Sciatic nerve (tissue), 2 donors: ENCODE measurements around the gene SYNE2. TPM values are rescaled to one million over a fixed set of nuclear protein-coding genes. Genes with fewer than 3 reads are reported as not detected.
"Not testable (repeated sequence)": the region's sequence is repeated elsewhere in the genome, so short reads cannot be mapped to it uniquely, and the experiment has no call there.

ENCODE experiments used
- ATAC-seq: fragments of 200-7000 bp; cut with Tn5 transposase; one replicate; pipeline ENCODE4 v1.9.1; 2020; ENCODE audit warnings: mild to moderate bottlenecking, moderate library complexity
- DNase-seq: peaks from one replicate; pipeline ENCODE4 v3.0.0-alpha.2; 2020; ENCODE audit warnings: low spot score
- intact Hi-C: fragments of 100-400 bp; cut with DNase I; formaldehyde crosslinking; loops from one replicate; pipeline ENCODE4 v1.14.2; 2022
- total RNA-seq: library from RNA; stranded (reverse); fragmentation: NEBNext Ultra II Directional; extraction: Animal tissue kit (Norgen Biotek cat#: 25700); gene quantifications from one replicate; pipeline ENCODE4 v1.2.1, GENCODE V29; 2021
- donor health status: DM: no; HTN: no; CAD: no.
- donor health status: DM: no; HTN: no; CAD: no.

Gene SYNE2
- total RNA-seq, 1 donor from 2014 or later, result 172 TPM

DNA sequence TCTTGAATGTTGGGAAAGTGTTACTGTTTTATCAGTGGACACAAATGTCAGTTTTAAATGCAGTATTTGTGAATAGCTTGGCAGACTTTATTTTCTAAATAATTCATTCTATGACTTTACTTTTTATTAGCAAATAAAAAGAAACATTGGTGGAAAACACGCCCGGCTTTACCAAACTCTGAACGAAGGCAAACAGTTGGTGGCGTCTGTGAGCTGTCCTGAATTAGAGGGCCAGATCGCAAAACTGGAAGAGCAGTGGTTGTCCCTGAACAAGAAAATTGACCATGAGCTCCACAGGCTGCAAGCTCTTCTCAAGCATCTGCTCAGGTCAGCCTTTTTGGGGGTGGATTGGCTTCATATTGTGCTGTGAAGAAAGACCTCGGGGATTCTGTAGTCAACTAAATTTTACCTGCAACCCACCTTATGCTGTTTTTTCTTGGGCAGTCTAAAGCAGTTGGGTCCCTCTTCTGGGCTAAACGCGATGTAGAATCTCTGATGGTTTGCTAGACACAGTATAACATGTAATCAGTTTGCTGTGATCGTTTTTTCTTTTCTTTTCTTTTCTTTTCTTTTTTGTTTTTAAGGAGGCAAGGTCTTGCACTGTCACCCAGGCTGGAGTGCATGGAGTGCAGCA, 285.0 kb downstream of the SYNE2 start:
- intact Hi-C loops, result loop anchor here (5.0 kb wide), 1 partner anchor 35 kb away; no protein-coding TSS in a partner anchor
- DNase-seq (no peak), ATAC-seq (no peak)

DNA sequence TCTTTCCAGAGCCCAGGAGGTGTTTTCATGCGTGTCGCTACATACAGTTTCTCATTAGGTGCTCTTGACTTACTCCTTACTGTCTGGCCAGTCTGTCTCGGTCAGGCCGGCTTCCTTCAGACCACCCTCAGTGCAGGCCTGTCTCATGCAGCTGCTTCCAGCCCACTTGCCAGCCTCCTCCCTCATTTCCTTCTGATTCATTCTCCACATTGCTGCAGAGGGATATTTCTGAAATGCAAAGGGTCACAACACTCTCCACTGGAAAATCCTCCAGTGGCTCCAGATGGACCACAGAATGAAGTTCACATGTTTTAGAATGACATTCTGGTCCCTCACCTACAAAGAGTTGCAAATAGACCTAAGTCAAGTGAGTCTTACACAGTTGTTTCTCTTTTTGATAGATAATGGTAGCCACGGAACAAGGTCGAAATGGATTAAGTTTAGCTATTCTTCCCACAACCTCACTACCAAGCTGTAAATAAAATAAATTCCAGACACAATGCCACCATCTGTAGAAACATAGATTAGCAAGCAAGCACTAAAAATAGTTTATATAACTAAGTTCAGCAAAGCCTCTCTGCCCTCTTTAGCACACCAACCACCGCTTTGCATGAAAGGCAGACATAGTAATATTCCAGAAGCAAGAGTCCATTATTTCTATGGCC, 294.5 kb downstream of the SYNE2 start:
- intact Hi-C loops, result no loop called here
- peak; percentile 42 for ATAC-seq
- DNase-seq, result no peak

DNA sequence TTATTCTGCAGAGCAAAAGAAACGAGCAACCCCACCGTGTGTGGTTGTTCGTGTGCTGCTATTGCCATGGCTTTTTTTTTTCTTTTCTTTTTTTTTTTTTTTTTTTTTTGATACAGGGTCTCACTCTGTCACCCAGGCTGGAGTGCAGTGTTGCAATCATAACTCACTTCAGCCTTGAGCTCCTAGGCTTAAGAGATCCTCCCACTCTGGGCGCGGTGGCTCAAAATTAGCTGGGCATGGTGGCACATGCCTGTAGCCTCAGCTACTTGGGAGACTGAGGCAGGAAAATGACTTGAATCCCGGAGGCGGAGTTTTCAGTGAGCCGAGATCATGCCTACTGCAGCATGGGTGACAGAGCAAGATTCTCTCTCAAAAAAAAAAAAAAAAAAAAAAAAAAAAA, 297.1 kb downstream of the SYNE2 start:
- DNase-seq (no peak), ATAC-seq (no peak)
- intact Hi-C loops, result no loop called here

GRCh38 chr14:64158608-64159007, 305.8 kb downstream of the SYNE2 start:
- intact Hi-C loops, result no loop called here
- ATAC-seq (no peak), DNase-seq (no peak)

DNA sequence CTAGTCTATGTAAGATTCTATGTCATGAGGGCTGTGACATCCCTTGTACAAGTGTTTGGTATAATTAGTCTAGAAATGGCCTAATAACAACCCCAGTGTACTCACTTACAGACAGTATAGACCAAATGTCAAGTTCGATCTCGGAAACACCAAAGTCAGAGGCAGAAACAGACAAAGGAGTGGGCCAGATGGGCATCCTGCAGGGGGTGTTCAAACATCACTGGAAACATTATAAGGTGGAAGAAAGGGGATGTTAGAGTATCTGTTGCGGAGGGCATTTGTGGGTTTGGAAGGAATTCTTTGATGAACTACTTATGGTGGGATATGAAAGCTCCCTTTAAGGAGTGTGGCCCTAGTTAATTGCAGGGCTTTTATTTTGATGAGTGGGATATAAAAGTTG, 306.8 kb downstream of the SYNE2 start:
- ATAC-seq (no peak), DNase-seq (no peak)
- intact Hi-C loops, result no loop called here

GRCh38 chr14:64170181-64170580, 317.4 kb downstream of the SYNE2 start:
- intact Hi-C loops, result loop anchor here (5.0 kb wide), 1 partner anchor 33 kb away; no protein-coding TSS in a partner anchor
- DNase-seq (no peak), ATAC-seq (no peak)

DNA sequence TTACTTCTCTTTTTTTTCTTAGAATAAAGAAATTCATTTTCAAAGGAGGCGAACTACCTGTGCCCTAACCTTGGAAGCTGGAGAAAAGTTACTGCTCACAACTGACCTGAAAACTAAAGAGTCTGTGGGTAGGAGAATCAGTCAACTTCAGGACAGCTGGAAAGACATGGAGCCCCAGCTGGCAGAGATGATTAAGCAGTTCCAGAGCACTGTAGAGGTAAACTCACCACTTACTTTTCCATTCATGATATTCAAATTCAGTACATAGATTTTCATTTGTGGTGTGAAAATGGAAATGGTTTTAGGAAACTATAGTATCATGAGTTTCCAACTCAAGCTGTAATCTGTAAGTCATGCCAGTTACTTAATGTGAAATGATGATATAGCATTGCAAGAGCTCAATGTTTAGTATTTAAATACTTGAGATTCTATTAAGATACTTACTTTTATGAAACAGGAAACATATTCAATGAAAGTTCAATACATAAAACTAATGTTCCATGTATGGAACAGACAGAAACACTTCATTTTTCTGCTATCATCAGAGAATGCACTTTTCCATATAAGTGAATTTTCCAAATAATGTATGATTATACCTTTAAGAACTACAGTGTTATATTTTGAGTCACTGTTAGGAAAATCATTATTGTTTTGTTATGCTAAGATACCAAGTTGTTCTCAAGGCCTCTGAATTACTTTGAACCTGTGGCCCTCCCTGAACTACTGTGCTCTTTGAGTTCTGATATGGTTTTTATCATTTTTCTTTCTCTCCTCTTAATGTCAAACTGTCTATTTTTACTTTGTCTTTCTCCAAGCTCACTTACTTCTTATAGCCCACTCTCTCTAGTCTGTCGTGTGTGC, 322.3 kb downstream of the SYNE2 start:
- ATAC-seq (no peak), DNase-seq (no peak)
- intact Hi-C loops, result loop anchor here (5.0 kb wide), 1 partner anchor 38 kb away; no protein-coding TSS in a partner anchor

GRCh38 chr14:64176330-64176729, 323.5 kb downstream of the SYNE2 start:
- intact Hi-C loops, result no loop called here
- ATAC-seq, result no peak
- DNase-seq, result no peak

DNA sequence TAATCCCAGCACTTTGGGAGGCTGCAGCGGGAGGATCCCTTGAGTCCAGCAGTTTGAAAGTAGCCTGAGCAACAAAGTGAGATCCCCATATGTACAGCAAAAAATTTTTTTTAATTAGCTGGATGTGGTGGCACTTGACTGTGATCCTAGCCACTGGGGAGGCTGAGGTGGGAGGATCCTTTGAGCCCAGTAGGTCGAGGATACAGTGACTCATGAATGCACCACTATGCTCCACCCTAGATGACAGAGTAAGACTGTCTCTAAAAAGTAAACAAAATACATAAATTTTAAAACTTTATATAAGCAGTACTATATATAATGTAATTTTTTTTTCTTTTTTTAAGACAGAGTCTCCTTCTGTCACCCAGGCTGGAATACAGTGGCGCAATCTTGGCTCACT, 326.0 kb downstream of the SYNE2 start:
- intact Hi-C loops, result no loop called here
- ATAC-seq, result no peak

GRCh38 chr14:64182908-64183307, 330.1 kb downstream of the SYNE2 start:
- DNase-seq, intact Hi-C loops, ATAC-seq: not testable (repeated sequence)

More for the DNA sequence above, 326.0 kb downstream of the SYNE2 start:
- DNase-seq, result no peak

DNA sequence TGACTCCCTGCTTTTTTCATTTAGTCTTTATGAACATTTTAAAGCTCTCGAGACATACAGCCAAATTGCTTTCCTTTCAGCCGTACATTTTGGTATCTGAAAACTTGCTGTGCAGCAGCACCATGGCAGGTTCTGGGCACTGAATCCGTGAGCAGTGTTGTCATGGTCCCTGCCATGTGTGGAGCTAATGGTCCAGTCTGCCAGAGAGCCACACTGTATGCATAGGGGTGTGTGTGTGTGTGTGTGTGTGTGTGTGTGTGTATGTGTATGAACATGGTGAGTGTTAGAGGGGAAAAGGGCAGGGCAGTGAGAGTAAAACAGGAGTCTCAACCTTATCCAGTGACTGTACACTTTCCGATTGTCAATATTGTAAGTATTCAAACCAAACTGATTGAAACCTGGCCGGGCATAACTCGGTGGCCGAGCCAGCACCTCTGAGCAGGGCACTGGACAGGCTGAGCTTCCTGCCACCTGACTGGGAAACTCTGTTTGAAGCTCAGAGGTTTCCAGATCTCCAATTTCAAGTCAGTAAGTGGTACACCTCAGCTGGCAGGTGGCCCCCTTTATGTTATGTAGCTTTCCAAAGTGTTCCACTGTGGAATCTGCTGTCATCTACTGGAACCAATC, 331.4 kb downstream of the SYNE2 start:
- ATAC-seq (no peak), DNase-seq (no peak)
- intact Hi-C loops, result no loop called here

GRCh38 chr14:64185184-64185583, 332.4 kb downstream of the SYNE2 start:
- DNase-seq (no peak), ATAC-seq (no peak)
- intact Hi-C loops, result no loop called here

DNA sequence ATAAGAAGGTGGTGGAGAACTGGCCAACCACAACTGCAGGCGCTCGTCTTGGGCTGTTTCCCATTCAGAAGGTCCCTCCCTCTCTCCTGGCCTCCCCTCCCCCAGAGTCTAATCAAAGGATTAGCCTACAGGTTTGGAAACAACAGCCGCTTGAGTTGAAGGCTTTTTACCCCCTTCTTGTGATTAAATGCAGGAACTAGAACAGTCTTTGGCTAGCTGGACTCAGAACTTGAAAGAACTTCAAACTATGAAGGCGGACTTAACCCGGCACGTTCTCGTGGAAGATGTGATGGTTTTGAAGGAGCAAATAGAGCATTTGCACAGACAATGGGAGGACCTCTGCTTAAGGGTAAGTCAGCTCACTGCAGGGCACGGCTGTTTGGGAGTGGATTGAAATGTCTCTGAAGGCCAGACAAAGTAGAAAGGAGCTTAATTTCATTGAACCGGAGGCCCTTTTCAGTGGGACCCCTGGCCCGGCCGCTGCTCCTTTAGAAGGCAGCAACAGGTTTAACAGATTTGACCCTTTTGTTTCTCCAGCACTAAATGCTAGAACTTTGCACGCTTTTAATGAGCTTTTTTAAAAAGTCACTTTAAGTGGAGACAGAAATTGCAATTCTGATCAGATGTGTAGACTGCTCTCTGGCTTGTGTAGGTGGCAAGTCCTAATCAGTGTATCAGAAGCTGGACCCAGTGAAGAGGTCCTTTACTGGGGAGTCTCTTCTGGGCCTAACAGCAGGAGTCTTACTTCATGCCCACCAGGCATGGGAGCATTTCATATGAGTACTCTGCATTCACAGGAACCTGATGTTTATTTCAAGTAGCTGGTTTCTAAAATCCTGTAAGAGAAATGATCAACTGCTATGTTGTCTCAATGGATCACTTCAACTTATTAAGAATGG, 333.7 kb downstream of the SYNE2 start:
- no peak for ATAC-seq
- intact Hi-C loops, result no loop called here
- DNase-seq, result no peak

- no peak for ATAC-seq
- DNase-seq, result no peak
- intact Hi-C loops, result no loop called here
These were observed 334.5 kb downstream of the SYNE2 start for GRCh38 chr14:64187331-64187730.

DNA sequence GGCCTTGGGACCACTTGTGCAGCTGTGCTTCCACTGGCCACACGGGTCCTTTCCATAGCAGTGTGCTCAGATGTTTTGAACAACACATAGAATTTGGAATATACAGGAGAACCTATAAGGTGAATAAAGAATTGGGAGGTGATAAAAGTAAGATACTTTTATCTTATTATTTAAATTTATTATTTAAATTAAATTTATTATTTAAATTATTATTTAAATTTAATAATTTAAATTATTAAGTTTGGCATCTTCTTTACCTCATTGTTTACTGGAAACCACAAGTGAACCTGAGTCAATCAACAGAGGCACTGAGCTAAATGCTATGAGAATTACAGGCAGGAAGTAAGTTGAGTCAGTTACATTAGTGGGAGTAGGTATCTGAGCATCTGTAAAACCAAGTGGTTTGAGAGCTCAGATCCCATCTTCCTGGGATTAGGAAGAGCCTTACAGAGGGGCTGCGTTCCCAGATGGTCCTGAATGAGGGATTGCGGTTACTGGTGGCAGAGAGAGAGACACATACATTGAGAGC, 338.2 kb downstream of the SYNE2 start:
- ATAC-seq, result no peak

GRCh38 chr14:64191756-64192155, 339.0 kb downstream of the SYNE2 start:
- ATAC-seq, result no peak
- intact Hi-C loops, result no loop called here

More for the DNA sequence above, 338.2 kb downstream of the SYNE2 start:
- intact Hi-C loops, result no loop called here
- no peak for DNase-seq

GRCh38 chr14:64193821-64194220, 341.0 kb downstream of the SYNE2 start:
- DNase-seq (no peak), ATAC-seq (no peak)
- intact Hi-C loops, result no loop called here

More at GRCh38 chr14:64191756-64192155, 339.0 kb downstream of the SYNE2 start:
- DNase-seq, result no peak

DNA sequence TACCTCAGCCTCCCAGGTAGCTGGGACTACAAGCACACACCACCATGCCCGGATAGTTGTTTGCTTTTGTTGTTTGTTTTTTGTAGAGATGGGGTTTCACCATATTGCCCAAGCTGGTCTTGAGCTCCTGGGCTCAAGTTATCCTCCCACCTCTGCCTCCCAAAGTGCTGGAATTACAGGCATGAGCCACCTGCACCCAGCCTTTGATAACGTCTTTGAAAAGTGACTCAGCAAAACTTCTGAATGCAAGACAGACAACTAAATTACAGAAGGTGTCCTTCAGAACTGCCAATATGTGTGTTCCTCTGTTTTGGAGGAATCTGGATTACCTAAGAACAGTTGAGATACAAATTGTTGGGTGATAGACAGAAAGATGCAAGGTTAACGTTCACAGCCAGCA, 341.6 kb downstream of the SYNE2 start:
- intact Hi-C loops, result no loop called here
- DNase-seq (no peak), ATAC-seq (no peak)
